Measurements from ENCODE around the gene CPT1A. TPM values are rescaled to one million over a fixed set of nuclear protein-coding genes. Genes with fewer than 3 reads are reported as not detected.

CPT1A gene
- total RNA-seq, 2 experiments from 2014 or later = 21.3 to 24.6 TPM

DNA sequence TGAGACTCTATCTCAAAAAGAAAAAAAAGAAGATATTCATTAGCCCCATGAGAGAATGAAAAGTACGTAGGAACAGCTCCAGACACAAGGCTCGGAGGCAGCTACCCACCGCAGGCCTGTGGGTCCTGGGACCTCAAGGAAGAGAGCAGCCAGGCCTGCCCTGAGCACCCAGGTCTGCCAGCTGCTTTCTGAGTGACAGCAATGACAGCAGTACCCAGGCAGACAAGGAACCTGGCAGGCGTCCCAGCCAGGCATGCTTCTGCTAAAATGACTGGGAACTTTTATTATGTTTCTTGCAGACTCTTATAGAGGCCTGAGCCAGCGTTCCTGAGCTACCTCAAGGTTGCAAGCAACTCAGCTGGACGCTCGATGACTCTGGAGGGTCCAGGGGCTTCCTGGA lies 31.6 kb downstream of the CPT1A start:
- POLR2A ChIA-PET = no interaction called here

DNA sequence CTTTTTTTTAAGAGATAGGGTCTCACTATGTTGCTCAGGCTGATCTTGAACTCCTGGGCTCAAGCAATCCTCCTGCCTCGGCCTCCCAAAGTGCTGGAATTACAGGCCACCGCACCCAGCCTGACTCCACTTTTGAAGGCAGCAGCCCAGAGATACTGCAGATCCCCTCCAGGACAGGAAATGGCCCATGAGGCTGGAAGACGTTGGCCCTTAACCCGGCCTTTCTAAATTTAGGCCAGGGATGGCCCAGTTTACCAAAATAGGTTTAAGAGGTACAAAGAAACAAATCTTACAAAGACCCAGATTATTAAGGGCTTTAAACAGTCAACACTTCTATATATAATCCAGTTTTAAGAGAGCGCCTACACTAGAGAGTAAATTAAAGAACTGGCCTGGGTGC lies 32.2 kb downstream of the CPT1A start:
- CTCF ChIA-PET = interaction anchor here (3.9 kb wide), 1 partner anchor 12 kb away, joined by 13 read pairs; no protein-coding TSS in a partner anchor
- POLR2A ChIA-PET = no interaction called here

More for the DNA sequence above, 31.6 kb downstream of the CPT1A start:
- CTCF ChIA-PET = interaction anchor here (3.9 kb wide), 1 partner anchor 12 kb away, joined by 13 read pairs; no protein-coding TSS in a partner anchor

DNA sequence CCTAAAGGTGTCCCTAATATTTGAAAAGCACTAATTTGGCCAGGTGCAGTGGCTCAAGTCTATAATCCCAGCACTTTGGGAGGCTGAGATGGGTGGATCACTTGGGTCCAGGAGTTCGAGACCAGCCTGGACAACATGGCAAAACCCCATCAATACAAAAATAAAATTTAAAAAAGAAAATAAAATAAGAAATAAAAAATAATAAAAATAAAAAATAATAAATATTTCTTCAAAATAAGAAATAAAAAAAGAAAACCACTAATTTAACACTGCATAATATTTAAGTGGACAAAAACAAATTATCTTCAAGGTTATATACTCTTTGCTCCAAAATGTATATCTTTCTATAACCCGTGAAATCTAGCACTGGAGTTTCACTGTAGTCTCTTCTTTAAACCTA lies 32.9 kb downstream of the CPT1A start:
- ChIA-PET POLR2A (interaction anchor here (0.5 kb wide), 1 partner anchor 34 kb away, joined by 3 read pairs; no protein-coding TSS in a partner anchor), CTCF (interaction anchor here (3.9 kb wide), 1 partner anchor 11 kb away, joined by 13 read pairs; no protein-coding TSS in a partner anchor)

DNA sequence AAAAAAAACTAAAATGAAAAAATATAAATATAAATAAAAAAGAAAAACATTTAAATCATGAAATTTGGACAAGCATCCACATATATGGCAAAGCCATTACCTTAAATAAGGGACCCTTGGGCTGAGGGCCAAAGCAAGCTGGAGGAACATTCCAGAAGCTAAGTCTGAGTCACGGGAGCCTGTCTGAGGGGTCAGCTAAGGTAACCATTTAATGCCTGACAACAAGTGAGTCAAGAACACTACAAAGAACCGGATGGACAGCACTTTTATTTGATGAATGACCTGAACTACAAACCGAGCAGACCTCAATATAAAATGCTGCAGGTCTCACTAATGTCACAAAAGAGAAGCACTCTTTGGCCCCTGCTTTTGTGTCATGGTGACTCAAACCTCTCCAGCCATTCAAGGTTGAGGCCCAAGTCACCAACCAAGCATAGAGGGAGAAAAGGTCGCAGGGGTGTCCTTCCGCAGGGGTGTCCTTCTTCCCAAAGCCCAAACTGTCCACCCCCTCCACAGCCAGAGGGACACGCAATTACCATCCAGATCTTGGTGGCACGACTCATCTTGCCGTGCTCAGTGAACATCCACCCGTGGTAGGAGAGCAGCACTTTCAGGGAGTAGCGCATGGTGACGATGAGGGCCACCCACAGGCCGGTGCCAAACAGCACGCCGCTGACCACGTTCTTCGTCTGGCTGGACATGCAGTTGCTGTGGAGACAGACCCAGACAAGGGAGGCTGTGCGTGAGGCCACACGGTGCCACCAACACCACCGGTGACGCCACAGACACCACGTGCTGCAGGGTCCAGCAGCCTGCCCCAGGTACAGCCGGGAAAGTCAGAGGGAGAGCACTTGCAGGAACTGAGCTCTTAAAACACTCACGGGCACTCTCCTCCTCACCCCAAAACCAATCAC lies 34.5 kb downstream of the CPT1A start:
- ChIA-PET POLR2A (no interaction called here), CTCF (interaction anchor here (1.2 to 3.9 kb wide), 2 partner anchors 9 to 11 kb away, joined by 3 to 13 read pairs; no protein-coding TSS in a partner anchor)

DNA sequence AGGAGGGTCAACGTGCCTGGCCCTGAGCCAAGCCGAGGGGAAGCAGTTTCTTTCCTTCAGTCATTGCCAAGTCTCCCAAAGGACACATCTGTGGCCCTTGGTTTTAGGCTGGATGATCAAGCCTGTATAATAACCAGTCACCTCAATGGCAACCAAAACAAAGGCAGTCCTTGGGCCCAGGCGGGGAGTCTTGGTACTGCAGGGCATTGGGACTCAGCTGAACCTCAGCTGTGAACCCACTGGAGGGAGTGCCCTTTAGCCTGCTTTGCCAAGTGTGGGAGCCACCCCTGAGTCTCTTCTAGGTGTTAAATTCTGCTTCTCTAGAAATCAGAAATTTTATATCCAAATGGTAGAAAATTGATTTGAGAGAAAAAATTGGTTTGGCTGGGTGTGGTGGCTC lies 36.9 kb downstream of the CPT1A start:
- POLR2A ChIA-PET = no interaction called here
- CTCF ChIA-PET = no interaction called here

DNA sequence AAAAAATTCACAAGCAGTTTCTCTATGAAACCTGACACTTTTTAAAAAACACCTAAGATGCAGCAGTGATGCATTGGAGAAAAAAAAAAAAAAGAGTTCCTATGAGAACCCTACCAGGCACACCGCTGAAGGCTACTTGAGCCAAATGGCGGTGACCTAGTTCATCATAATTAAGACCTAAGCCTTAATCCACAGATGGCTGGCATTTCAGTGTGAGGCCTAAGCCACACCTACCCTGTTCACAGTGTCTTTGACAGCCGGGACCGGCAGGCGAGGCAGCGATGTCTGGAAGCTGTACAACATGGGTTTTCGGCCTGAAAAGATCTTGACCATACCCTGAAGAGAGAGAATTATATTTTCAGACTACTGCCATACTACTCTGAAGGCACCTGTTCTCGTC lies 38.0 kb downstream of the CPT1A start:
- POLR2A ChIA-PET = interaction anchor here (0.6 kb wide), 1 partner anchor 39 kb away, joined by 4 read pairs; no protein-coding TSS in a partner anchor
- CTCF ChIA-PET = no interaction called here

DNA sequence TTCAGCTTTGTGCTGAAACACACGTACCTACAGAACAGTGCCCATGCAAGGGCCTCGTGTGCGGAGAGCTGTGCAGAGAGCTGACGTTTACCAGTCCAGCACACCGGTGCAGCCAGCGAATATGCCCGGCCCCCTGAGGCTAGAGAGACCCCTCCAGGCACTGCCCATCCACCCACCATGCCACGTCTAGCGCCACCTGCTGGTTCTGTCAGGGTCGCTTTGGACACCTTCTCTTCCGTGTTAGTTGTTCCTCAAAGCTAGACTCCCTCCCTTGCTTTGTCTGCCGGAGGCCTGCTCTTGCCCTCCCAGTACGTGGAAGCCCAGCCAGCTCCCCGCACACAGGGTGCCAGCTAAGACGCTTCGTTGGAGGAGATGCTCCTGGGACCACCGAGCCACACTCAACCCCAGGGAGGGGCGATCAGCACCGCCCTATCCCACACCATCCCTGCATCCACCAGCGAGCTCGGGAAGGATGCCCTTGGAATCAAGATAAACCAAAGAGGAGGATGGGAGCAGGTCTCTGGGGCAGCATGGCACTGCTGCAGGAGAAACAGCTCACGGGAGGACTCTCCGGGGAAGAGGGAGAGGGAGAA lies 43.4 kb downstream of the CPT1A start:
- POLR2A ChIA-PET = no interaction called here
- CTCF ChIA-PET = interaction anchor here (0.6 to 2.0 kb wide), 5 partner anchors 11 to 167 kb away, joined by 3 to 13 read pairs (median 3); no protein-coding TSS in a partner anchor

DNA sequence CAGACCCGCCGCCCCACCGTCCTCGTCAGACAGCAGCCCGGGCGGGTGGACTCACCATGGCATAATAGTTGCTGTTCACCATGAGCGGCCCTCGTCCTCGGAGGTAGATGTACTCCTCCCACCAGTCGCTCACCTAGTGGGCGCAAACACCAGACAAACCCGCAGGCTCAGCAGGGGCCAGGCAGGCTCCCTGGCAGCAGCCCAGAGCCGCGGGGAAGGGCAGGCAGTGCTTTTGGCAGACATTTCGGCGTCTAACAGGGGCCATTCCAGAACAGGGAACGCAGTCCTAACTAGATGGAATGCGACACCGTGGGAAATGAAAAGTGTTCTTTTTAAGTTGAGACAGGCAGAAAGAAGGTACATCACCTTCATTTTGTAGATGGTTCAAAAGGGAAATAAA lies 44.9 kb downstream of the CPT1A start:
- ChIA-PET POLR2A (no interaction called here), CTCF (interaction anchor here (2.0 kb wide), 1 partner anchor 12 kb away, joined by 13 read pairs; no protein-coding TSS in a partner anchor)

DNA sequence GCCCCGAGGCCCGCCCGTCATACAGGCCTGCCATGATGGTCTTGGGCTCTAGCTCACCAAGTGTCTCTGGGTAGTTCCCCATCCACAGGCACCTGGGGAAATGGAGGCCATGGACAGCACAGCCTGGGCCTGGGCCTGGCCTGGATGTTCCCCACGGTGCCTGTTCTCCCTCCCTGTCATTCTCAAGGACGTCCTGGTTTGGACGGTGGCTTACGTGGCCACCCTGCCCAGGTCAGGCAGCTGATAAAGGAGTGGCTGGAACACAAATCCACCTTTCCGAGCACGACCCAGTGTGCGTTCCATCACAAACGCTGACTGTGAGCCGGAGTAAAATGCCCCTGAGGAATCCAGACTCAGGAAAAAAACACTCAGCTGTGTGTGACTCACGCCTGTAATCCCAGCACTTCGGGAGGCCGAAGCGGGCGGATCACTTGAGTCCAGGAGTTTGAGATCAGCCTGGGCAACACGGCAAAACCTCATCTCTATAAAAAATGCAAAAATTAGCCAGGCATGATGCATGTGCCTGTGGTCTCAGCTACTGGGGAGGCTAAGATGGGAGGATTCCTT lies 49.2 kb downstream of the CPT1A start:
- POLR2A ChIA-PET = no interaction called here
- CTCF ChIA-PET = no interaction called here

DNA sequence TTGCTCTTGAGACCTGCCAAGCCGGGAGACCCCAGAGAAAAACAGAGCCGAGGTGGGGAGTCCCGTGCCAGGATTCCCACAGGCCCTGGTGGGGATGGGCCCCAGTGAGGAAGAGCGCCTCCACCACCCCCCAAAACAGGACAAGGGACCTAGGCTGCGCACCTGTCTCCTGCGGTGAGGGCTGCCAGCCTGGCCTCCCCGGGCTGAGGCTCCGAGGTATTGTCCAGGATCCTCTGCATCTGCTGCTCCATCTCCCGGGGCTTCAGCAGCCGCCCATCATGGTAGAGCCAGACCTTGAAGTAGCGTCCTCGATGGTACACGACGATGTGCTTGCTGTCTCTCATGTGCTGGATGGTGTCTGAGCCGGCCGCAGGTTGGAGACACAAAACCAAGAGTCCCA lies 57.1 kb downstream of the CPT1A start:
- CTCF ChIA-PET = no interaction called here
- POLR2A ChIA-PET = no interaction called here

DNA sequence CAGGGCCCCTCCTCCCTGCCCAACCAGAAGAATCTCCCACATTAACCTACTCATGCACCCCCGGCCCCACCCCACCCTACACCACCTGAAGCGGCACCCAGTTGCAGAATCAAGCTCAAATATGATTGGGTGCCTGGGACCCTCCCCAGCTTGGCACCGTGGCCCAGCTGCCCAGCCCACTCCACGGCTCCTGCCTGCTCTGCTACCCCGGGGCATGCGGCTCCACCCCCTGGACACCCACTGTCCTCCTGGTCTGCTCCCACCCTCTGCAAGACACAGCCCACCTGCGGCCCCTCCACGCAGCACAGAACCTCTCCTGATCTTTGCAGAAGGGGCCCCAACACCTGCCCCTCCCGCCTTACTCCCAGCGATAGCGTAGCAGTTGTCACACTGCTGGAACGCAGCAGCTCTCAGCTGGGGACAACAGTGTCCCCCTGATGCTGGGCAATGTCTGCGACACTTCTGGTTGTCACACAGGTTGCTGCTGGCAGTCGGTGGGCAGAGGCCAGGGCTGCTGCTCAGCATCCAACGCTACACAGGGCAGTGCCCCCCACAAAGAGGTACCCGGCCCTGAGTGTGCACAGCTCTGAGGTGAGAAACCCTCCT lies 58.4 kb downstream of the CPT1A start:
- POLR2A ChIA-PET = no interaction called here
- CTCF ChIA-PET = interaction anchor here (1.2 kb wide), 1 partner anchor 25 kb away, joined by 3 read pairs; no protein-coding TSS in a partner anchor

DNA sequence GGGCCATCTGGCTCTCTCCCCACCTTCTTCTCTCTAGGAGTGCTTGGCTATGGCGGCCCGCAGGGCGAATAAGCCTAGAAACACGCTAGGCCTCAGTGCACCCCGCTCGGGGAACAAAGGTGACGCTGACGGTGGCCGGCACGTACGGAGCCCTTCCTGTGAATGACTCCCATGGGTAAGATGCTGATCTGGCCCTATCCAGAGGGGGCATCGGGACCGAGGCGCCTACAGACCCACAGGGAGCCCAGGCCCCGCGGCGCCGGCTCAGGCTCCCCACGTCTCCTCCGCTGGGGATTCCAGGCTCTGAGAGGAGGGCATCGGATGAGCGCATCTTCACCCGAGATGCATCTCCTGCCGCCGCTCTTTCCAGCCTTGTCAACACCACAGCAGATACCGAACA lies 59.0 kb downstream of the CPT1A start:
- ChIA-PET POLR2A (no interaction called here), CTCF (no interaction called here)

DNA sequence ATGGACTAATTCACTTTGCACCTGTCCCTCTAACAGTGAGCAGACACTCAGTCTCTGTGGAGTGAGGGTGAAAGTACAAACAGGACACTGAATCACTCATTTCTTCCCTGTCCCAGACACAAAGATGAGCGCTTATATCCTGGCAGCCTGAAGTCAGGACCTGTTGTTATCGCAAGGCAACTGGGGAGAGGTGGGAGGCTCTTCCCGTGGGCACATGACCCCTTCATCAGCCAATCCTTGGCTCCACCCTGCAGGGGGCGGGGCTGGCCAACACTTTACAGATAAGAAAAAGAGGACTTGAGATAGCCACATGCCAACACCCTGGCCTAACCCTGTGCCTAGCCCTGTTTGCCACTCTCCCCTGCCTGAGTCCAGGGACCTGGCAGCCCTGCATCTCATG lies 60.9 kb downstream of the CPT1A start:
- ChIA-PET CTCF (no interaction called here), POLR2A (no interaction called here)

DNA sequence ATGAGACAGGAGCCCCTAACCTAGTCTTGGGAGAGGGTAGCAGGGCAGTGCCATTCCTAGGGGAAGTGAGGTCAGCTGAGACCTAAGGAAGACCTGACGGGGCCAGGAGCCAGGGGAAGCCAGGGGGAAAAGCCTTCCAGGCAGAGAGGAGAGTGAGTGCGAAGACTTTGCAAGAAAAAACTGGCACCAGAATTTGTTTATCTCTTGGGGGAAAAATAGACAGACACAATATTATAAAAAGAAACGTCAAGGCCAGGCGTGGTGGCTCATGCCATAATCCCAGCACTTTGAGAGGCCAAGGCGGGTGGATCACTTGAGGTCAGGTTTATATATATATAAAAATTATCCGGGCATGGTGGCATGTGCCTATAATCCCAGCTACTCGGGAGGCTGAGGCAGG lies 63.5 kb downstream of the CPT1A start:
- CTCF ChIA-PET = no interaction called here
- POLR2A ChIA-PET = no interaction called here

DNA sequence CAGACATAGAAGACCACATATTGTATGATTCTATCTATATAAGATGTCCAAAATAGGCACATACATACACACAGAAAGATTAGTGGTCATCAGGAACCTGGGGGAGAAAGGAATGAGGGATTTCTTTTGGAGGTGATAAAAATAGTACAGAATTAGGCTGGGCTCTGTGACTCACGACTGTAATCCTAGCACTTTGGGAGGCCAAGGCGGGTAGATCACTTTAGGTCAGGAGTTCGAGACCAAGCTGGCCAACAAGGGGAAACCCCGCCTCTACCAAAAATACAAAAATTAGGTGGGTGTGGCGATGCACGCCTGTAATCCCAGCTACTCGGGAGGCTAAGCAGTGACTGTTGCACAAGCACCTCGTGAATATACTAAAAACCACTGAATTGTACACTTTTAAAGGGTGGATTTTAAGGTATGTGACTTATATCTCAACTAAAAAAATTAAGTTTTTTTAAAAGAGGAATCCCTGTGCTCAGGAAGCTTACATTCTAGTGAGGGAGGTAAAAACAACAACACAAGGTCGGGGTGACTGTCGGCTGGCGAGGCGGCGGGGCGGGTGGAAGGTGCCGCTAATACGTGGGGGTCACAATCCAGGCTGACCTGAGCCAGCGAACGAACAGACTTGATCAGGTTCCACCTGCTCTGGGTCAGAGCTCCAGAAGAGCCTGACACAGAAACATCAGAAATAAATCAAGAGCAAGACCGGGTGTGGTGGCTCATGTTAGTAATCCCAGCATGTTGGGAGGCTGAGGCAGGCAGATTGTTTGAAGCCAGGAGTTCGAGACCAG lies 65.1 kb downstream of the CPT1A start:
- ChIA-PET CTCF (interaction anchor here (1.1 kb wide), 1 partner anchor 67 kb away, joined by 3 read pairs; no protein-coding TSS in a partner anchor), POLR2A (no interaction called here)

DNA sequence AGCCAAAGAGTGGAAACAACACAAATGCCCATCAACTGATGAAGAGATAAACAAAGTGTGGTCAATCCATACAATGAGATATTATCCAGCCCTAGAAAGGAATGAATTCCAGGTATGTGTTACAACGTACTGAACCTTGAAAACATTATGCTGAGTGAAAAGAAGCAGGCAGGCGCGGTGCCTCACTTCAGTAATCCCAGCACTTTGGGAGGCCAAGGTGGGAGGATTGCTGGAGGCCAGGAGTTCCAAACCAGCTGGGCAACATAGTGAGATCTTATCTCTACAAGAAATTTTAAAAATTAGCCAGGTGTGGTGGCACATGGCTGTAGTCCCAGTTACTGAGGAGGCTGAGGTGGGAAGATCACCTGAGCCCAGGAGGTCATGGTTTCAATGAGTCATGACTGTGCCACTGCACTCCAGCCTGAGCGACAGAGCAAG lies 65.7 kb downstream of the CPT1A start:
- POLR2A ChIA-PET = no interaction called here

DNA sequence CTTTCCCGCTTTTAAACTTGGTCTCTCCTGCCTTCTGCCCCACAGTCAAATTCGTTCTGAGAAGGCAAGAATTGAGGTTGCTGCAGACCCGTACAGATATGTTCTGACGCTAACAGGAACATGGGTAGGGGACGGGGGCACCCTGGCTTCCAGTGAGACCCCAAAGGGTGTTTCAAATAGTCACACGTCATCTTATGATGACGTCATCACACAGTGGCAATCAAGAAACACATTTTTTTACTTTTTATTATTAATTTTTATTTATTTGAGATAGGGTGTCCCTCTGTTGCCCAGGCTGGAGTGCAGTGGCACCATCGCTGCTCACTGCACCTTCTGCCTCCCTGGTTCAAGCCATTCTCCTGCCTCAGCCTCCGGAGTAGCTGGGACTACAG lies 67.5 kb downstream of the CPT1A start:
- ChIA-PET POLR2A (no interaction called here), CTCF (no interaction called here)

More for the DNA sequence above, 65.7 kb downstream of the CPT1A start:
- CTCF ChIA-PET = interaction anchor here (1.1 kb wide), 1 partner anchor 68 kb away, joined by 3 read pairs; no protein-coding TSS in a partner anchor

DNA sequence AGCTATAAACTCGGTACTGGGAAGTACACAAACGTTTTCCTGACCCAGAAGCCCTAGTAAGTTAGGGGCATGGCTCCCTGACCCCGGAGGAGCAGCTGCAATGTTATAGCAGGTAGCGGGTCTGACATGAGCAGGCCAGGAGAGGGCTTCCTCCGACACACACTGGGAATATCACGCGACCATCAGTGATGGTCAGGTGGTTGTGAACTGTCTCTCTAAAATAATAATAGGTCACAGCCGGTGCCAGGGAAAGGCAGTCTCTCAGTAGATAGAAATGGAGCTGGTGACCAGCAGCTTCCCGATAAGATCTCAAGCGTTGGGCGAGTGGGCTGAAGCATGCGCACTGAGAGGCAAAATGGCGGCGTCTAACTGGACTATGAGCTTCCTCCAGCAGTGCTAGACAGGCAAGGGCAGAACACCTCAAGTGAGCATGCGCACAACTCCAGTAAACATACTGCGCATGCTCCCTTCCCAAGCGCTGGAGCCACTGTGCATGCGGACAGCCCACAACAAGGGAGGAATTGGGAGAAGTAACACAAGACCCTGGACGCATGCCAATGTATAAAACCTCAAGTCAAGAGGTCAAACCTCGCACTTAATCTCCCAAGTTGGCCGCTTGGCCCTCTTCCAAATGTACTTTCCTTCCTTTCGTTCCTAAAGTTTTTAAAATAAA lies 68.1 kb downstream of the CPT1A start:
- ChIA-PET CTCF (interaction anchor here (1.5 kb wide), 1 partner anchor 12 kb away, joined by 3 read pairs; no protein-coding TSS in a partner anchor), POLR2A (no interaction called here)
